Neutrophil (primary cell): ENCODE data around the gene CTNNA2.

ENCODE experiments used
- H3K27ac ChIP-seq: fragments of 200-600 bp; sonication (generic); 2 replicates; pipeline ENCODE4 v1.5.1; 2016; ENCODE audit warnings: mild to moderate bottlenecking, moderate library complexity
- H3K27me3 ChIP-seq: fragments of 200-600 bp; sonication (generic); 2 replicates; pipeline ENCODE4 v1.6.0; 2016; ENCODE audit warnings: mild to moderate bottlenecking
- H3K36me3 ChIP-seq: fragments of 200-600 bp; sonication (generic); 2 replicates; pipeline ENCODE4 v1.5.1; 2017
- H3K4me1 ChIP-seq, 2 experiments: fragments of 200-600 bp in 1 of 2; sonication (generic) in 1 of 2; 1 replicate in 1 of 2; 2 replicates in 1 of 2; pipeline versions ENCODE4 v1.5.1 to v1.6.1; 2013 to 2016; ENCODE audit warnings: low read depth in 1 of 2, low read length in 1 of 2, mild to moderate bottlenecking in 1 of 2, moderate library complexity in 1 of 2; ENCODE audit not compliant: control insufficient read depth in 1 of 2, insufficient read depth in 1 of 2
- H3K4me3 ChIP-seq, 2 experiments: fragments of 200-600 bp in 1 of 2; sonication (generic) in 1 of 2; 1 replicate in 1 of 2; 2 replicates in 1 of 2; pipeline ENCODE4 v1.5.1; 2013 to 2016; ENCODE audit warnings: low read depth in 1 of 2, low read length in 1 of 2, mild to moderate bottlenecking in 1 of 2, moderate library complexity in 1 of 2
- H3K9me3 ChIP-seq: fragments of 200-600 bp; sonication (generic); 2 replicates; pipeline ENCODE4 v1.5.1; 2016
- CTCF ChIP-seq: fragments of 200-600 bp; sonication (generic); IDR thresholded peaks from 2 replicates; pipeline ENCODE4 v1.5.1; 2016; ENCODE audit warnings: antibody characterized with exemption

CTNNA2 gene

GRCh38 chr2:80185091-80185490, 672.2 kb downstream of the CTNNA2 start:
- Histone ChIP-seq H3K4me3 (no peak overlapping the region), H3K9me3 (no peaks in the 10 kb centered on the region), H3K4me1 (no peaks in the 10 kb centered on the region), H3K27me3 (no peaks in the 10 kb centered on the region), H3K27ac (no peak overlapping the region), H3K36me3 (no peaks in the 10 kb centered on the region)
- no peak for TF ChIP-seq CTCF

GRCh38 chr2:80186262-80186661, 673.4 kb downstream of the CTNNA2 start:
- TF ChIP-seq CTCF = no peak
- H3K4me1 ChIP-seq = no peaks in the 10 kb centered on the region
- H3K9me3 ChIP-seq = no peaks in the 10 kb centered on the region
- no peaks in the 10 kb centered on the region for H3K36me3 ChIP-seq
- H3K27ac ChIP-seq = no peak overlapping the region
- H3K4me3 ChIP-seq = no peak overlapping the region
- H3K27me3 ChIP-seq = no peaks in the 10 kb centered on the region

GRCh38 chr2:80187156-80187555, 674.3 kb downstream of the CTNNA2 start:
- H3K4me1 ChIP-seq = no peaks in the 10 kb centered on the region
- no peak overlapping the region for H3K27ac ChIP-seq
- no peaks in the 10 kb centered on the region for H3K9me3 ChIP-seq
- no peaks in the 10 kb centered on the region for H3K27me3 ChIP-seq
- no peak overlapping the region for H3K4me3 ChIP-seq
- TF ChIP-seq CTCF = no peak
- H3K36me3 ChIP-seq = no peaks in the 10 kb centered on the region

GRCh38 chr2:80190166-80190565, 677.3 kb downstream of the CTNNA2 start:
- Histone ChIP-seq H3K4me1 (no peaks in the 10 kb centered on the region), H3K36me3 (no peaks in the 10 kb centered on the region), H3K9me3 (no peaks in the 10 kb centered on the region), H3K27me3 (no peaks in the 10 kb centered on the region), H3K27ac (no peak overlapping the region), H3K4me3 (no peak overlapping the region)
- no peak for TF ChIP-seq CTCF

- Histone ChIP-seq H3K27me3 (no peaks in the 10 kb centered on the region), H3K4me3 (no peak overlapping the region), H3K27ac (no peak overlapping the region), H3K36me3 (no peaks in the 10 kb centered on the region), H3K9me3 (no peaks in the 10 kb centered on the region), H3K4me1 (no peaks in the 10 kb centered on the region)
- no peak for TF ChIP-seq CTCF
These were observed 680.7 kb downstream of the CTNNA2 start for GRCh38 chr2:80193566-80193965.

GRCh38 chr2:80195034-80195433, 682.2 kb downstream of the CTNNA2 start:
- no peak overlapping the region for H3K4me3 ChIP-seq
- no peak overlapping the region for H3K27ac ChIP-seq
- TF ChIP-seq CTCF = no peak
- no peaks in the 10 kb centered on the region for H3K9me3 ChIP-seq
- no peaks in the 10 kb centered on the region for H3K4me1 ChIP-seq
- no peaks in the 10 kb centered on the region for H3K27me3 ChIP-seq
- no peaks in the 10 kb centered on the region for H3K36me3 ChIP-seq
